NCI-H2227 (cell line): Measurements from ENCODE around the gene SLC25A22.

ENCODE experiments used
- DNase-seq: peaks from one replicate; lab custom pipeline; 2025; ENCODE audit not compliant: unreplicated experiment; lab: John Stamatoyannopoulos, UW

SLC25A22 gene

DNA sequence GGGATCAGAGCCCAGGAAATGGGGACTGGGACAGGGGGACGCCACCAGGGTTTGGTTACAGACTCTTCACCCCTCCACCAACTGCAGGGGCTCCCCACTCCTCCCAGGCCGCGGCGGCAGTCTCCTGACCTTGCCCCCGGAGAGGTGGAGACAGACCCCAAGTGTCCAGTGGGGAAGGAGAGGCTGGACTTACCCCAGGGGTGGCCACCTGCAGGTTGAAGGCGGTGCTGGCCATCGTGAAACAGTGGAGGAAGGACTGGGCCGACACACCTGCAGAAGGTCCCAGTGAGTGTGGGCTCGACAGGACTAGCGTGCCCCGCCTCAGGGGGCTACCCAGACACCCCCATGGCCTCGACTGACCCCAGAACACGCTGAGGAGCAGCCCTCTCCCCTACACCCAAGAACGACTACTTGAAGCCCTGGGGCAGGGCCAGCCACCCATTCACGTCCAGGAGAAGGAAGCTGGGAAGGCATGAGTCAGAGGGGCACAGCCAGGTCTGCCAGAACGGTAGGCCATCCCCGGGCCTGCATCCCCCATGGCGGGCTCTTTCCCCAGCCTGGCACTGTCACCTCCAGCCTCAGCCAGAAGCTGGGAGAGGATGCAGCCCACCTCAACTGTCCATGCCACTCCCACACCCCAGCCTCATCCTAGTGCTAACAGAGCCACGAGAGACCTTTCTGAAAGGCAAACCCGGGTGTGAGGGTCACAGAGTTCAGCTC, 23.0 kb downstream of the SLC25A22 start:
- no peak for DNase-seq

DNA sequence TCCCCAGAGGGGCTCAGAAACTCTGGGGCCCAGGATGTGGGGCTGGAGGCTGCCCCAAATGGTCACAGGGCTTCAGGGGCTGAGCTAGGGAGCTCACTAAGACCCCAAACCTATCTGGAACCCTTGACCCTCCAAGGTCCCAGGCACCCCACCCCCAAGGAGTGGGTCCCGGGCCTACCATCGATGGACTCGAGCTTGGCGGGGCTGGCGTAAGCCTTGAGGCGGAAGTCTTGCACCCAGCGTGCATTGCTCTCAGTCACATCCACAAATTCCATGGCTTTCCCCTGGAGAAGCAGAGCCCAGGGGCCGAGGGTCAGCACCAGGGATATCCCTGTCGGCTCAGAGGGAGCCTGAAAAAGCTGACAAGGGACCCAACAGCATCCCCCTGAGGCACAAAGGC, 24.3 kb downstream of the SLC25A22 start:
- no peak for DNase-seq

DNA sequence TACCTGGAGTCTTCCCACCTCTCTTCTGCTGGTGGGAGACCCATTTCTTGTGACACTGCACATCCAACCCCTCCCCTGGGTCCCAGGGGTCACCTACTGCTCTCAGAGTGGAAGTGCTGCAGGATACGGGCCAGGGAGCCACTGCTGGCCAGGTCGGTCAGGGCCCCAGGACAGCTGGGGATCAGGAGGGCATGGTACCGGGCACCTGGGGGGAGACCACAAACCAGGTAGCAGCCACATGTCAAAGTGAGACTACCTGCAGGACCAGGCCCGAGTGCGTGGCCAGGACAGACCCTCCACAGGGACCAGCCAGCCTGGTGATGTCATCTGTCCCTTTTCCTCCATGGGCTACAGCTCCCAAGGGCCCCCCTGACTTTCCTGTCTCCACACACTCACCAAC, 24.7 kb downstream of the SLC25A22 start:
- DNase-seq = no peak

DNA sequence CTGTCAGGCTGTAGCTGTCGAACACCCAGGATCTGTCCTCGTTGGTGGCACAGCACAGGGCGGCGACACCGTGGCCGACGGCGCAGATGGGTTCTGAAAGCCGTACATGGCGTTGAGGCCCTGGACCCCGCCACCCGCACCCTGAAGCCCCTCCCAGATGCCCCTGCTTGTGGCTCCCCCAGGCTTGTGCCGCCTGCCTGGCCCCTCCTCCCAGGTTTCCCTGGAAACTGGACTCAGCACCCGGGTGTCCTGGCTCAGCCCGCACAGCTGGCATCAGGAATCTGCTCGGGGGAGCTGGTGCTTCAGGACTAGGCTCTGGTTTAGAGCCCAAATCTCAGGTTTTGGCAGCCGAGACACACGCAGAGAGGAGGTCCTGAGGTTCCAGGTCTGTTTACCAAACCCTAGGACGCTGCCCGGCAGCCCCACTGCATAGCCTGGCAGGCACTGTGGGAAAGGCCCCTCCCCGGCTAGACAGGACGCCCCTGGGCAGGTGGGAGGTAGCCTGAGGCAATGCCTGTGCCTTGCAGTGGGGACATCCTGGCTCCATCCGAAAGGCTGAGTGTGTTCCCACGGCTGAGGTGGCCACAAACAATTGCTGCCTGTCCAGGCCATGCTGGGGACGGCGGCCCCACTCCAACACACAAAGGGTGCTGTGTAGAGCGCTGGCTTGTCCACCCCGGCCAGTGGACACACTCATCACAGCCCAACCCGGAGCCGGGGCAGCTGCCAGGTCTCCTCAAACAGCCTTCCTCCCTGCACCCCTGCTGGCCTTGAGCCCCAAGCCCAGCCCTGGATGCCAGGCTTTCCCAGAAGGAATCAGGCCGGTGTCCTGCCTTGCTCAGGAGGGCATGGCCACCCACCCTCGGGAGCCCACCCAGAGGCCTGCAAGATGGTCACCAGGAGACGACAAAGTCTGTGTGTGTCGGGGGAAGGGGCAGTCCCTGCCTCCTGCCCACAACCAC, 25.4 kb downstream of the SLC25A22 start:
- no peak for DNase-seq

DNA sequence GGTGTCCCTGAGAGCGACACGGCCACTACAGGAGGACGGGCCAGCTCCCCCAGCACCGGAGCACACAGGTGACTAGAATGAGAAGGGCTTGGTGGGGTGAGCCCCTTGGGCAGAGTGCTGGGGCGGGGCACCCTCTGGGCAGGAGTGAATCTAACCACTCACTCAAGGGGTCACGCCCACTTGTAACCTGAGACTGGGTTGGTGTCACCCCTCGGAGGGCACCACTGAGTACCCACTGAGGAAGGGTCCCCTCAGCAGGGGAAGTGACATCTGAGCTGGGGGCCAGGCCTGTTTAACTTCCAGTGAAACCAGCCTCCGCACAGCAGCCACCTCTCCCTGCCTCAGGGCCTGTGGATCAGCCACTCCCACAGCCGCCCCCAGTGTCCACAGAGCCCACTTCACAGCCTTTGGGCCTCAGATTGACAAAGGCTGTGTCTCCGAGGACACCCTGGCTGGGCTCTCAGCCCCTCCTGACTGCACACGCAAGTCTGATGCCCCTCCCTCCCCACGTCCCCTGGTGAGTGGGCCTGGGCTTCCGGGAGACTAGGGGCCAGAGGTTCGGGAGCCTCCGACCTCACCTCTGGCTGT, 26.4 kb downstream of the SLC25A22 start:
- no peak for DNase-seq

DNA sequence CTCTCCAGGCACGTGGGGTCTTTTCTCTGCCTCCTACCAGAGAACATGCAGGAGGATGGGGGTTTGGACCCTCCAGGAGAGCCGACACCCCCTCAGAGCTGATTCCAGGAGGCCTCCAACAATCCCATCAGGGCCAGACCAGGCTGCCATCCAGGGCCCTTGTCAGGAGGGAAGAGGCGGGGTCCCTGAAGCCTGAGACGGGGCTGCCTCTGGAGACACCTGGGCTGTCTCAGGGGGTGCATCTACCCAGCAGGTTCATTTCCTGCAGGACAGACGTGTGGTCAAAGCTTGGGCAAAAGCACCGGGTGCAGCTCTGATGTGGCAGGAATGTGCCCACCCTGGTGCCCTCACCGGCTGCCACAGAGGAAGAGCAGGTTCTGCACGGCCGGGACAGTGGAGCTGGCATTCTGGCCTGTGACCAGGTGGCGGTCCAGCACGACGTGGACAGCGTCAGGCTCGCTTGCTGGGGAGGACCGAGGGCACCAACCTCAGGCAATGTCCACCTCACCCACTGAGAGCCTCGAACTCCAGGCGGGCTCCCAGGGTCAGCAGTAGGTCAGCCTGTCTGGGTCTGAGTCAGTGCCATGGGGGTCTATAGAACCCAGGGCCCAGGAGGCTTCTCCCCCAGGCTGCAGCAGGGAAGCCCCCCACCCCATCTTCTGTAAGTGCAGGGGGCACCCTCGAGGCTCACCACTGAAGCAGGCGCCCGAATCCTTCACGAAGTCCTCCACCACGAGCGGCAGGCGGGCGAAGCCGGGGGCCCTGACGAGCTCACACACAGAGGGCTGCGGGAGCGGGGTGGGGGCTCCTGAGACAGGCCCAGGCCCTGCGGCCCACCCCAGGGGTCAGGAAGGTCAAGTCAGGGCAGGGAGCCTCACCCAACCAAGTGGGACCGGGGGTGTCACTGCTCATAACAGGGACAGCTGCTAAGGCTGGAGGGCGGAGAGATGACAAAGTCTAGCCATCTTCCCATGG, 27.2 kb downstream of the SLC25A22 start:
- no peak for DNase-seq

DNA sequence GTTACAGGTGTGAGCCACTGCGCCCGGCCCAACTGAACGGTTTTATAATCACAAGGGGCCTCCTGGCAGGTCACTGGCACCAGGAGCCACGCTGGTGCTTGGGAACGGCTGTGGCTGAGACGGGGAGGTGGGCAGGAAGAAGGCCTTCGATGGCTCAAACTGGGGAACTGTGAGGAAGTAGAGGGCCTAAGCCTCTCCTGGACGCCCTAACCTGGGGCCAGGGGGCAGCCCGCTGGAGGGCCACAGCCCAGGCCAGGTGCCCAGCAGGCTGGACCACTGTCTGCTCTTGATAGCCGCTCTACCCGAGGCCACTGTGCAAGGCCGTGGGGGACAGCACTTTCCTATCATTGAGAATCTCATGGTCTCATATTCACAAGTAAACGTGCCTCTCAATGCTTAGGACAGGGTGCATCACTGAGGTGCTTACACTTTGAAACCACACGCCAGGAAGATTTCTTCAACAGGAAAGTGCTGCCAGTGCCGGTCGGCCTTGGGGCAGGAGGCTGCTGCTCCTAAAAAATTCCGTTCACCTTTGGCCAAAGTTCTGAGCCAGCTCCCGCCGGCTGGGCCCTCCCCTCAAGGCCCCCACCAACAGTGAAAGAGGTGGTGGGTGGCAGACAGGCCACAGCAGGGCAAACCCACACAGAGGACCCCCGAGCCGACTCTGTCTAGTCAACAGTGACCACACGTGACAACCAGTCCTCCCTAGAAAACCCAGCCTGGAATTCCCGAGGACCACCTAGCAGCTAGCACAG, 28.0 kb downstream of the SLC25A22 start:
- DNase-seq = no peak

DNA sequence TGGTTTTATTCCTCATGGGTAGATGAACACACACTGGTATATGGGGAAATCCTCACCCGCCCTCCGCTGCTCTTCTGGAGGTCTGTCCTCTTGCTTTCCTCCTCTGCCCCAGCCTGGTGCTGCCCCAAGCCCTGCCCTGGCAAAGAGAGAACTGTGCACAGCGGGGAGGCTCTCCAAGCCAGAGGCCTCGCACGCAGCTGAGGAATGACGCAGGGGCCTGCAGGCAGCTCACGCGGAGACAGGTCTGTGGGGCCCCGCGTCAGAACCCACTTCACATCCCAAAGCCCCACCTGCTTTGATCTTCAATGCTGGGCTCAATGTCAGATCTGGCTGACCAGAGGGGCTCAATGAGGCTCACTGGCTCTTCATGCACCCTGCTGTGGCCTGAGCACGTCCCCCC, 30.8 kb downstream of the SLC25A22 start:
- DNase-seq = peak; percentile 39

DNA sequence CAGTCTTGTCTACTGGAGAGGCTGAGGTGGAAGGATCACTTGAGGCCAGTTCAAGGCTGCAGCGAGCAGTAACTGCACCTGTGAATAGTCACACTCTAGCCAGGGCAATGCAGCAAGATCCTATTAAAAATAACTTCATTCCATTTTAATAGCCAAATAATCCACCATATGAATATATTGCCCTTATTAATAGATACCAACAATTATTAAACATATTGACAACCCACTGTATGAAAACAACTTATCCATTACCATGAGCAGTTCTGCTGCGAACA, 31.2 kb downstream of the SLC25A22 start:
- no peak for DNase-seq

DNA sequence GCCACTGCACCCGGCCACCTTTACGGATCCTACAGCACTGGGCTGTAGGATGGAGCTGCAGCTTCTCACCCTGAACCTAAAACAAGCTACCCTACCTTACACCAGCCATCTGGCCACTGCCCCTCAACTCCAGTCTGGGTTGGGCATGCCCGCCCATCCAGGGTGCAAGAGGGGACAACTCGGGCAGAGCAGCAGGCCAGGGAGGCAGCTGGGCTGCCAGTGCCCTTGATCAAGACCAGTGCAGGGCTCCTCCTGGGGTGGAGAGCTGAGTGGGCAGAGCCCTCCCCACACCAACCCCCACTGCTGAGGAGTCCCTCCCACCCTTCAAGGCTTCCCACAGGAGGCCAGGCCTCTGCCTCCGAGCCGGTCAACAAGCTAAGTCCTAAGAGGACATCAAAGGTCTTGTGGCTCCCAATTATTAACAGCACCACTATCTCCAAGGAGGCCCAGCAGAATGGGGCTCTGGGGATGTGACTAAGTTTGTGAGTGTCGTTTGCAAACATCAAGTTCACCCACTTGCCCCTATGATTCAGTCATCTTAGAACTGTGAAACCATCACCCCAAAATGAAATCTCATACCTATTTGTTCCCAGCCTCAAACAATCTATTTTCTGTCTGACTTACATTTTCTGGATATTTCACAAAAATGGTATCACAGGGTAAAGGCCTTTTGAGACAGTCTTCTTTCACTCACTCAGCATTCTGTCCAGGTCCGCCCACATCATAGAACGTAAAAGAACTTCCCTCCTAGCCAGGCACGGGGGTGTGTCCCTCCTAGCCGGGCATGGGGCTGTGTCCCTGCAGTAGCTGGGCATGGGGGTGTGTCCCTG, 31.8 kb downstream of the SLC25A22 start:
- no peak for DNase-seq

DNA sequence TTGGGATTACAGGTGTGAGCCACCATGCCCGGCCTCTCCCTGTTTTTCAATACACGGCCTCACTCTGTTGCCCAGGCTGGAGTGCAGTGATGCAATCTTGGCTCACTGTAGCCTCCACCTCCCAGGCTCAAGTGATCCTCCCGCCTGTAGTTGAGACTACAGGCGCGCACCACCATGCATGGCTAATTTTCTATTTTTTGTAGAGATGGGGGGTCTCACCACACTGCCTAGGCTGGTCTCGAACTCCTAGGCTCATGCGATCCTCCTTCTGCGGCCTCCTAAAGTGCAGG, 32.3 kb downstream of the SLC25A22 start:
- no peak for DNase-seq

DNA sequence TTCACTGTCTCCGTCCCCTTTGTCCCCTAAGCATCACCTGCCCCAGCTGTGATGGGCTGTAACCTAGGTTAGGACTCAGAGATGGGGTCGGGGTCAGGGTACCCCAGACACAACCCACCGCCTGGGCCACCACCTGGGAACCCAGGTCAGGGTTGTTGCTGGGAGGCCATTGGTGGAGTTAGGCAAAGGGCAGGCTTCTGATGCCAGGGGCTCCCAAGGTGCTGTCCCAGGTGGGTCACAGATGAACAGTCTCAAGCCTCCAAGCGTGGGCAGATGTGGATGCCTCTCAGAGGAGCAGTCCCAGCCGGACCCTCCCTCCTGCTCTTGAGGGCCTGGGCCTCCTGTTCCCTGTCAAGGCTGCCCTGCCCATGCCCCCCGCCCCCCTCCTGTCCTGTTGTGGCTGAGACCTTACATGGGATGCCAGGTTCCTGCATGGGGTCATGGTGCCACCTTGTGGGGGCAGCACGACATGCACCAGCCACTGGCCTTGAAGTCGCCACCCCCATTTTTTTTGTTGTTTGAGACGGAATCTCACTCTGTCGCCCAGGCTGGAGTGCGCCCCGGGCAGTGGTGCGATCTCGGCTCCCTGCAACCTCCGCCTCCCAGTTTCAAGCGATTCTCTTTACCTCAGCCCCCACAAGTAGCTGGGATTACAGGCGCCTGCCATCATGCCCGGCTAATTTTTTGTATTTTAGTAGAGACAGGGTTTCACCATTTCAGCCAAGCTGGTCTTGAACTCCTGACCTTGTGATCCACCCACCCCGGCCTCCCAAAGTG, 32.9 kb downstream of the SLC25A22 start:
- peak; percentile 66 for DNase-seq

DNA sequence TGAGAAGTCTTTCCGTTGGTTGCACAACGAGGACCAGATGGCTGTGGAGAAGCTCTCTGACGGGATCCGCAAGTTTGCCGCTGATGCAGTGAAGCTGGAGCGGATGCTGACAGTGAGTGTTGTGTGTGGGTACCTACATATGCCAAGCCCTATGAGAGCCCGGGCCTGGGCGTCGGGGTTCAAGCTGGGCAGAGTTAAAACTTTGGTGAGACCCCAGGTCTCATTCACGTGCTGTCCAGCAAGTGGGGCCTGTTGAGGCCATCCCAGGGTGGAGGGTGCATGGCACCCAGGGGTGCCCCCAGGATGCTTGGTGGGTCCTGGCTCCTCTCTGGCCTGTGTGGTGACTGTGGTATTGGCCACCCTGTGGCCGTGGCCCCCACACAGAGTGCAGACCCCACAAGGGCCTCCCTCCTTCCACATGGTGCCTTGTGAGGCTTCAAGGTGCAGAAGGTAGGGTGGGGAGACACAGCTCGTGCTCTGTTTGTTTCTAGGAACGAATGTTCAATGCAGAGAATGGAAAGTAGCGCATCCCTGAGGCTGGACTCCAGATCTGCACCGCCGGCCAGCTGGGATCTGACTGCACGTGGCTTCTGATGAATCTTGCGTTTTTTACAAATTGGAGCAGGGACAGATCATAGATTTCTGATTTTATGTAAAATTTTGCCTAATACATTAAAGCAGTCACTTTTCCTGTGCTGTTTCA, 33.6 kb downstream of the SLC25A22 start:
- DNase-seq = no peak

DNA sequence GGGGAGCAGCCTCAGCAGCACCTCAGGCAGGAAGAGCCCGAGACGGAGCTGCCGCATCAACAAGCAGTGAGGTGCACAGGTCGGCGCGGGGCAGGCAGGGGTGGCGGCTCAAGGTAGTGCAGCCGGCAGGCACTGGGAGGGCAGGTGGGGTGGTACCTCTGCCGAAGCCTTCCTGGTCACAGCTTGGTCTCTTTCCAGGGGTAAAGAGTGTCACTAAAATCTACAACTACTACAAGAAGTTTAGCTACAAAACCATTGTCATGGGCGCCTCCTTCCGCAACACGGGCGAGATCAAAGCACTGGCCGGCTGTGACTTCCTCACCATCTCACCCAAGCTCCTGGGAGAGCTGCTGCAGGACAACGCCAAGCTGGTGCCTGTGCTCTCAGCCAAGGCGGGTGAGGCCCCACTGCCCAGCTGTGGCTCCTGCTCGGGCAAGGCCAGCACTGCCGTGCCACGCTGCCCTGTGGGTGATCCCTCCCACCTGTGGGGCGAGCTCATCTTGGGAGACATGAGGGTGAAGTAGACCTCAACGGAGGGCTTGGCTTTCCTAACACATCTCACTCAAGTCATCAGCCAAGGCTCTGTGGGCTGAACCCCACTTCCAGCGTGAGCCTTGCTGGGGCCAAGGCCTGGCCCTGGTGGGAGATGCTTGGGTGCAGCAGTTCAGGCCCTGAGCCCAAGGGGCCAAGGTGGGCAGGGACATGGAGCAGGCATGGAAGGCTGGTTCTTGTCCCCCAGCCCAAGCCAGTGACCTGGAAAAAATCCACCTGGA, 34.3 kb downstream of the SLC25A22 start:
- DNase-seq = no peak

DNA sequence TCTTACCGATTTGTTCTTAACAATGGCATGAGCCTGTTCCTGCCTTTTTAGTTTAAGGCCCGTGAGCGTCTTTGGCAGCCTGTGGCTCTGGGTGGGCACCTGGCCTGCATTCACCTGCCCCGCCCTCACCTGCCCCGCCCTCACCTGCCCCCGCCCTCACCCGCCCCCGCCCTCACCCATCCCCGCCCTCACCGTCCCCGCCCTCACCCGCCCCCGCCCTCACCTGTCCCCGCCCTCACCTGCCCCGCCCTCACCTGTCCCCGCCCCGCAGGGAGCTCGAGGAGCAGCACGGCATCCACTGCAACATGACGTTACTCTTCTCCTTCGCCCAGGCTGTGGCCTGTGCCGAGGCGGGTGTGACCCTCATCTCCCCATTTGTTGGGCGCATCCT, 35.0 kb downstream of the SLC25A22 start:
- no peak for DNase-seq

DNA sequence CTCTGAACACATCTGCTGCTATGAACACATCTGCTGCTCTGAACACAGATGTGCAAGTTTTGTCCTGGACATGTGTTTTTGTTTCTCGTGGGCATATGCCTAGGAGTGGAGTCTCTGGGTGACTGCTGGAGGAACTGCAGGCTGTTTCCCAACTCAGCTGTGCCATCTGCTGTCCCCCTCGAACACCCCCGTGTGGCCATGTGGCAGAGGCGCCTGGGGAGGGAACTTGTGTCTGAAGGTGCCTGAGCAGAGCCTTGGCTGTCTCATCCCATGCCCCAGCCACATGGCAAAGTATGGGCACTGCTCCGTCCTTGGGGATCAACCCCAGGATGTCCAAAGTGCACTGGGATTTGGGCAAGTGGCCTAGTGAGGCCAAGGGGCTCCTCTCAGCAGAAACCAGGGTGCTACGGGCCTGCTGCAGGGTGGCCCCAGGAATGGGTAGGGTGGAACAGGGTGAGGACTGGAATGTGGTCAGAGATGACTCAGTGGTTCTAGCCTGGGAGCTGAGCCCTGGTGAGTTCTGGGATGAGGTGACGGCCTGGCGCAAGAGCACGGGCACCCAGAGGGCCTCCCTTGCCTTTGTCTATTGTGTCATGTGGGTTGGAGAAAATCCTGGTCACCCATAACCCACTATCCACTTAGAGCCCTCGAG, 35.5 kb downstream of the SLC25A22 start:
- peak; percentile 37 for DNase-seq

DNA sequence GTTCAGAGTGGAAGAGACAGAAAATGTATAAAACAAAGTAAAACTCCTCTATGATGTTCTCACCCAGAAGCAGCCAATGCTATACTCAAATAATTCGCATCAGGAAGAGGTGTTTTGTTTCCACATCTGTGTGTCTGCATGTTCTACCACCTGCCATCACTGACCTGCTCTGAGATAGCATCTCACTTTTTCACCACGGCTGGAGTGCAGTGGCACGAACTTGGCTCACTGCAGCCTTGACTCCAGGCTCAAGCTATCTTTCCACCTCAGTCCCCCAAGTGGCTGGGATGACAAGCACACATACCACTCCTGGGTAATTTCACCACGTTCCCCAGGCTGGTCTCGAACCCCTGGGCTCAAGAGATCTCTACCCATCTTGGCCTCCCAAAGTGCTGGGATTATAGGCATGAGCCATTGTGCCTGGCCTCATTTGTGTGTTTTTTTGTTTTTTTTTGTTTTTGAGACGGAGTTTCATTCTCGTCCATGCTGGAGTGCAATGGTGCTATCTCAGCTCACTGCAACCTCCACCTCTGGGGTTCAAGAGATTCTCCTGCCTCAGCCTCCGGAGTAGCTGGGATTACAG, 36.5 kb downstream of the SLC25A22 start:
- no peak for DNase-seq
